Stomach (tissue), 9 donors: ENCODE data around the gene EIF1AD. TPM values are rescaled to one million over a fixed set of nuclear protein-coding genes. Genes with fewer than 3 reads are reported as not detected.

ENCODE experiments used
- DNase-seq, 2 donors: peaks; one replicate each; pipeline versions ENCODE4 v3.0.0 to v3.0.0-alpha.2; 2013 to 2019
- H3K27ac ChIP-seq, 5 donors: fragments of 200-600 bp in 4 of 5; sonication (generic) in 4 of 5; one replicate each; pipeline ENCODE4 v1.5.1; 2013 to 2019; ENCODE audit warnings: mild to moderate bottlenecking in 1 of 5, moderate library complexity in 1 of 5
- H3K27me3 ChIP-seq, 3 donors: fragments of 200-600 bp; sonication (generic); one replicate each; pipeline ENCODE4 v1.5.1; 2017 to 2019; ENCODE audit warnings: mixed run types in 1 of 3
- H3K36me3 ChIP-seq, 4 donors: fragments of 200-600 bp; sonication (generic); 1 replicate in 3 of 4; 2 replicates in 1 of 4; pipeline ENCODE4 v1.5.1; 2016 to 2019
- H3K4me1 ChIP-seq, 4 donors: fragments of 200-600 bp; sonication (generic); one replicate each; pipeline ENCODE4 v1.5.1; 2016 to 2019
- H3K4me3 ChIP-seq, 4 donors: fragments of 200-600 bp; sonication (generic) in 3 of 4; one replicate each; pipeline ENCODE4 v1.5.1; 2016 to 2019; ENCODE audit warnings: mild to moderate bottlenecking in 1 of 4
- H3K9me3 ChIP-seq, 4 donors: fragments of 200-600 bp; sonication (generic); one replicate each; pipeline ENCODE4 v1.5.1; 2016 to 2019
- EP300 ChIP-seq: sonication (generic); formaldehyde crosslinking; IDR thresholded peaks from one replicate; pipeline ENCODE4 v1.6.1; 2017; ENCODE audit warnings: antibody characterized with exemption
- POLR2A ChIP-seq, 4 donors: fragments of 450-650 bp; IDR thresholded peaks; one replicate each; pipeline ENCODE4 v1.6.1; 2016; ENCODE audit warnings: antibody characterized with exemption in 4 of 4, control low read depth in 2 of 4, mild to moderate bottlenecking in 1 of 4, moderate library complexity in 1 of 4
- POLR2AphosphoS5 ChIP-seq, 3 donors: sonication (generic); formaldehyde crosslinking; IDR thresholded peaks; one replicate each; pipeline ENCODE4 v1.6.1; 2016; ENCODE audit warnings: antibody characterized with exemption in 3 of 3
- WGBS, 5 donors: extraction: QIAGEN DNeasy Blood & Tissue Kit in 3 of 5; methylation state at CpG; one replicate each; pipeline versions ENCODE4 v1.1.5 to v1.1.7; 2013 to 2018; 5-methylcytosine and 5-hydroxymethylcytosine counted together
- intact Hi-C: fragments of 100-400 bp; cut with DNase I; formaldehyde crosslinking; loops from one replicate; pipeline ENCODE4 v1.15.1; 2023; ENCODE audit warnings: low total_unique reads
- polyA plus RNA-seq, 3 donors: library from polyadenylated mRNA; stranded (reverse); fragments of 200-250 nt; gene quantifications; one replicate each; pipeline ENCODE4 v1.2.3, GENCODE V29; 2013
- total RNA-seq, 5 donors: library from RNA; depleted of rRNA; stranded (reverse); fragments of >200 nt; gene quantifications; one replicate each; pipeline versions ENCODE4 v1.1.0 to v1.2.3, GENCODE V29; 2014 to 2016
- TF ChIP-seq, protein P1 (sequence below), 7 experiments: fragments of 450-650 bp in 4 of 7; fragments of 200-600 bp in 3 of 7; sonication (generic) in 3 of 7; IDR thresholded peaks; one replicate each; pipeline ENCODE4 v1.5.1; 2016 to 2019; ENCODE audit warnings: antibody characterized with exemption in 7 of 7, control low read depth in 2 of 7, mild to moderate bottlenecking in 1 of 7
- donor health status: healthy with polysubstance abuse.
- donor health status: Bipolar disorder and iron deficiency.
- donor health status: healthy.

EIF1AD gene
- total and polyA plus RNA-seq, 8 donors = 3.8 to 26.1 (median 13.1) TPM; not detected in 1

DNA sequence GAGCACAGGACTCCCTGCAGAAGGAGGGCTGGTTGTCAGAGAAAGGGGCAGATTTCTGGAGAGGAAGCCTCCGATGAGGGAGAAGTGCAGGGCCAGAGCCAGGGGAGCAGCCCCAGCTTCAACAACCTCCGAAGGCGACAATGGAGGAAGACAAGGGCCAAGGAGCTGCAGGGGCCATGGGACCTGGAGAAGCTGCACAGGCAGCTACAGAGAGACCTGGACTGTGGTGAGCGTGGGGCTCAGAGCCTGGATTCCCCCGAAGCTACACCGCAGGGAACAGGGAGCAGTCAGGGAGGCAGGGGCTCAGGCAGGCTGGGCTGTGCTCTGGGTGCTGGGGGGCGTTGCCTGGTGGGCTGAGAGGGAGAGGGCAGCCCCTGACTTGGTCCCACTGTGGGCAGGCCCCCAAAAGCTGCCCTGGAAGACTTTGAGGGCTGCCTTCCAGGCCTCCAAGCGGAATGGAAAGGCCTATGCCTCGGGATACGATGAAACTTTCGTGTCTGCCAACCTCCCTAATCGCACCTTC is 54.3 kb downstream of the EIF1AD start:
- Histone ChIP-seq H3K27ac (no peak overlapping the region), H3K36me3 (no peaks in the 10 kb centered on the region), H3K27me3 (peaks cover 0 to 13% (median 0%) of the 10 kb centered on the region in 3 donors), H3K4me1 (no peaks in the 10 kb centered on the region), H3K9me3 (no peaks in the 10 kb centered on the region), H3K4me3 (no peak overlapping the region)
- intact Hi-C loops = no loop called here
- no peak for DNase-seq
- WGBS, 5 donors = 75 to 92% (median 81%) methylated on average over 9 to 12 of the region's 12 CpGs
- no peak for TF ChIP-seq POLR2AphosphoS5 (IDR thresholded peaks at IDR 0.05)
- TF ChIP-seq, protein P1, sequence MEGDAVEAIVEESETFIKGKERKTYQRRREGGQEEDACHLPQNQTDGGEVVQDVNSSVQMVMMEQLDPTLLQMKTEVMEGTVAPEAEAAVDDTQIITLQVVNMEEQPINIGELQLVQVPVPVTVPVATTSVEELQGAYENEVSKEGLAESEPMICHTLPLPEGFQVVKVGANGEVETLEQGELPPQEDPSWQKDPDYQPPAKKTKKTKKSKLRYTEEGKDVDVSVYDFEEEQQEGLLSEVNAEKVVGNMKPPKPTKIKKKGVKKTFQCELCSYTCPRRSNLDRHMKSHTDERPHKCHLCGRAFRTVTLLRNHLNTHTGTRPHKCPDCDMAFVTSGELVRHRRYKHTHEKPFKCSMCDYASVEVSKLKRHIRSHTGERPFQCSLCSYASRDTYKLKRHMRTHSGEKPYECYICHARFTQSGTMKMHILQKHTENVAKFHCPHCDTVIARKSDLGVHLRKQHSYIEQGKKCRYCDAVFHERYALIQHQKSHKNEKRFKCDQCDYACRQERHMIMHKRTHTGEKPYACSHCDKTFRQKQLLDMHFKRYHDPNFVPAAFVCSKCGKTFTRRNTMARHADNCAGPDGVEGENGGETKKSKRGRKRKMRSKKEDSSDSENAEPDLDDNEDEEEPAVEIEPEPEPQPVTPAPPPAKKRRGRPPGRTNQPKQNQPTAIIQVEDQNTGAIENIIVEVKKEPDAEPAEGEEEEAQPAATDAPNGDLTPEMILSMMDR (IDR thresholded peaks at IDR 0.05) = no peak
- no peak for TF ChIP-seq POLR2A (IDR thresholded peaks at IDR 0.05)
- TF ChIP-seq EP300 = no peak

DNA sequence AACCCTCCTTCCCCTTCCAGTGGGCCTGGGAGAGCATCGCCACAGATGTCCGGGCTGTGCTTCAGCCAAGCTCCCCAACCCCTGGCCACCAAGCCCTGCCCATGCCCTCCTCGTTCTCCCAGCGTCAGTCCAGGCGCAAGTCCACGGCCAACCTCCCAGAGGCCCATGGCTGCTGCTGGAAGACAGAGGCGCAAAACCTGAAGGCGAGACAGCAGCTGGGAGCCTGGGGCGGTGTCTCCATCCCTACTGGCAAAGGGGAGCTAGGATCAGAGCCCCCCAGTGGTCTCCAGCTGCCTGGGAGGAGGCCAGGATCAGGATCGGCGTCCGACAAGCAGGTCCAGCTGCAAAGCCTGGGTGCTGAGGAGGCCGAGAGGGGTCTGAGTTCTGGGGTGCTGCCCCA is 54.8 kb downstream of the EIF1AD start:
- H3K4me3 ChIP-seq = no peak overlapping the region
- H3K27me3 ChIP-seq = peaks cover 0 to 13% (median 0%) of the 10 kb centered on the region in 3 donors
- no peak overlapping the region for H3K27ac ChIP-seq
- H3K4me1 ChIP-seq = no peaks in the 10 kb centered on the region
- WGBS, 5 donors = 52 to 64% (median 60%) methylated on average over 11 to 13 of the region's 13 CpGs
- no peaks in the 10 kb centered on the region for H3K36me3 ChIP-seq
- no peak for DNase-seq
- intact Hi-C loops = no loop called here
- no peaks in the 10 kb centered on the region for H3K9me3 ChIP-seq
- TF ChIP-seq, protein P1 (IDR thresholded peaks at IDR 0.05) = no peak
- TF ChIP-seq POLR2A (IDR thresholded peaks at IDR 0.05) (no peak), POLR2AphosphoS5 (IDR thresholded peaks at IDR 0.05) (no peak)

DNA sequence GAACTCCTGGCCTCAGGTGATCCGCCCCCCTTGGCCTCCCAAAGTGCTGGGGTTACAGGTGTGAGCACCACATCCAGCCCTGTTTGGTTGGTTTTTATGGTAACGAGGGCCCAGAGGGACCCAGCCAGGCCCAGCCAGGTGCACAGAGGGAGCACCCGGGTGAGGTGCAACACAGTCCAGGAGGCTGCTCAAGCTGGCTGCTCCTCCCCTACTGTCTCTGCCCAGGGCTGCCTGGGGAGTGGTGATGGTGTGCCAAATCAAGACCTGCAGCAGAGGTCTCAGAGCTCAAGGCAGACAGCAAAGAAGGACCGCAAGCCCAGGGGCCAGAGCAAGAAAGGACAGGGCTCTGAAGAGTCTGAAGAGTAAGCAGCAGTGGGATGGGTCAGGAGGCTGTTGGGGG is 55.3 kb downstream of the EIF1AD start:
- no peak for TF ChIP-seq POLR2AphosphoS5 (IDR thresholded peaks at IDR 0.05)
- TF ChIP-seq, protein P1 (IDR thresholded peaks at IDR 0.05) = no peak
- no peak for TF ChIP-seq POLR2A (IDR thresholded peaks at IDR 0.05)
- no peak for TF ChIP-seq EP300
- WGBS, 5 donors = 78 to 86% (median 81%) methylated on average over 3 to 4 of the region's 4 CpGs
- Histone ChIP-seq H3K27ac (no peak overlapping the region), H3K4me3 (no peak overlapping the region), H3K9me3 (no peaks in the 10 kb centered on the region), H3K36me3 (no peaks in the 10 kb centered on the region), H3K4me1 (no peaks in the 10 kb centered on the region), H3K27me3 (peaks cover 0 to 13% (median 0%) of the 10 kb centered on the region in 3 donors)
- DNase-seq = no peak
- intact Hi-C loops = no loop called here

Other genes with a start within 250 kb of the EIF1AD start
- 10 to 100 TPM in 4 of 5 donors, 1 to 10 TPM in 1; 7.3 to 44.9 (median 19.6) TPM for gene AP5B1, start 221.2 kb downstream of the EIF1AD start, total RNA-seq
- gene AP5B1, start 221.2 kb downstream of the EIF1AD start, polyA plus RNA-seq = 1 to 10 TPM; 3.6 to 5.1 (median 3.7) TPM
- 100 to 1,000 TPM in 1 of 5 donors, 10 to 100 TPM in 1, 1 to 10 TPM in 2, not detected in 1; 1.2 to 120 (median 9.9) TPM for gene OVOL1, start 215.1 kb downstream of the EIF1AD start, total RNA-seq
- 1 to 10 TPM in 2 of 3 donors, under 1 TPM in 1; 0.92 to 7.8 (median 1.3) TPM for gene OVOL1, start 215.1 kb downstream of the EIF1AD start, polyA plus RNA-seq
- gene SNX32, start 168.2 kb downstream of the EIF1AD start, total RNA-seq = 1 to 10 TPM in 2 of 5 donors, under 1 TPM in 1, not detected in 2; 0.29 to 1.4 (median 1.3) TPM
- gene SNX32, start 168.2 kb downstream of the EIF1AD start, polyA plus RNA-seq = under 1 TPM; 0.25 to 0.90 (median 0.61) TPM
- gene CFL1, start 144.0 kb downstream of the EIF1AD start, total RNA-seq = 1,000 to 10,000 TPM in 1 of 5 donors, 100 to 1,000 TPM in 4; 389 to 1,430 (median 677) TPM
- 100 to 1,000 TPM; 534 to 874 (median 658) TPM for gene CFL1, start 144.0 kb downstream of the EIF1AD start, polyA plus RNA-seq
- gene MUS81, start 141.7 kb downstream of the EIF1AD start, total RNA-seq = 100 to 1,000 TPM in 2 of 5 donors, 10 to 100 TPM in 3; 26.4 to 162 (median 81.1) TPM
- 10 to 100 TPM; 32.7 to 64.6 (median 32.9) TPM for gene MUS81, start 141.7 kb downstream of the EIF1AD start, polyA plus RNA-seq
- 10 to 100 TPM; 21.0 to 34.4 (median 23.3) TPM for gene EFEMP2, start 129.4 kb downstream of the EIF1AD start, total RNA-seq
- gene EFEMP2, start 129.4 kb downstream of the EIF1AD start, polyA plus RNA-seq = 10 to 100 TPM; 31.8 to 37.9 (median 36.0) TPM
- gene CTSW, start 122.3 kb downstream of the EIF1AD start, total RNA-seq = 1 to 10 TPM in 2 of 5 donors, under 1 TPM in 1, not detected in 2; 0.58 to 2.2 (median 1.1) TPM
- 1 to 10 TPM in 2 of 3 donors, under 1 TPM in 1; 0.43 to 2.7 (median 1.6) TPM for gene CTSW, start 122.3 kb downstream of the EIF1AD start, polyA plus RNA-seq
- gene FIBP, start 113.7 kb downstream of the EIF1AD start, total RNA-seq = 100 to 1,000 TPM in 2 of 5 donors, 10 to 100 TPM in 3; 25.4 to 488 (median 74.3) TPM
- 10 to 100 TPM; 45.2 to 76.5 (median 66.0) TPM for gene FIBP, start 113.7 kb downstream of the EIF1AD start, polyA plus RNA-seq
- gene CCDC85B, start 111.5 kb downstream of the EIF1AD start, total RNA-seq = 10 to 100 TPM in 4 of 5 donors, 1 to 10 TPM in 1; 7.0 to 68.9 (median 20.6) TPM
- gene CCDC85B, start 111.5 kb downstream of the EIF1AD start, polyA plus RNA-seq = 10 to 100 TPM; 25.1 to 50.4 (median 42.5) TPM
- gene FOSL1, start 101.8 kb downstream of the EIF1AD start, total RNA-seq = 10 to 100 TPM in 1 of 5 donors, 1 to 10 TPM in 2, not detected in 2; 1.7 to 43.3 (median 1.9) TPM
- gene FOSL1, start 101.8 kb downstream of the EIF1AD start, polyA plus RNA-seq = 10 to 100 TPM in 2 of 3 donors, 1 to 10 TPM in 1; 7.0 to 14.7 (median 14.1) TPM
- gene C11orf68, start 83.1 kb downstream of the EIF1AD start, total RNA-seq = 10 to 100 TPM in 3 of 5 donors, 1 to 10 TPM in 2; 3.1 to 16.8 (median 10.1) TPM
- gene C11orf68, start 83.1 kb downstream of the EIF1AD start, polyA plus RNA-seq = 10 to 100 TPM; 26.9 to 31.3 (median 29.6) TPM
- 100 to 1,000 TPM in 1 of 5 donors, 10 to 100 TPM in 4; 13.3 to 133 (median 49.2) TPM for gene DRAP1, start 82.7 kb downstream of the EIF1AD start, total RNA-seq
- 10 to 100 TPM; 64.0 to 89.2 (median 77.9) TPM for gene DRAP1, start 82.7 kb downstream of the EIF1AD start, polyA plus RNA-seq
- not detected for gene TSGA10IP, start 56.7 kb downstream of the EIF1AD start, total RNA-seq
- not detected for gene TSGA10IP, start 56.7 kb downstream of the EIF1AD start, polyA plus RNA-seq
- gene SART1, start 40.4 kb downstream of the EIF1AD start, total RNA-seq = 100 to 1,000 TPM in 2 of 5 donors, 10 to 100 TPM in 3; 26.1 to 278 (median 38.4) TPM
- 10 to 100 TPM; 76.1 to 93.2 (median 88.9) TPM for gene SART1, start 40.4 kb downstream of the EIF1AD start, polyA plus RNA-seq
- 10 to 100 TPM; 12.3 to 58.4 (median 27.2) TPM for gene BANF1, start 346 bp upstream of the EIF1AD start, total RNA-seq
- gene BANF1, start 346 bp upstream of the EIF1AD start, polyA plus RNA-seq = 100 to 1,000 TPM; 150 to 207 (median 180) TPM
- 10 to 100 TPM in 1 of 5 donors, not detected in 4; 47.8 TPM for gene CST6, start 9.9 kb upstream of the EIF1AD start, total RNA-seq
- gene CST6, start 9.9 kb upstream of the EIF1AD start, polyA plus RNA-seq = 1 to 10 TPM in 1 of 3 donors, under 1 TPM in 1, not detected in 1; 0.50 to 6.6 TPM
- not detected for gene CATSPER1, start 24.3 kb upstream of the EIF1AD start, total RNA-seq
- 1 to 10 TPM in 1 of 3 donors, under 1 TPM in 2; 0.08 to 1.4 (median 0.68) TPM for gene CATSPER1, start 24.3 kb upstream of the EIF1AD start, polyA plus RNA-seq
- not detected for gene GAL3ST3, start 47.0 kb upstream of the EIF1AD start, total RNA-seq
- gene GAL3ST3, start 47.0 kb upstream of the EIF1AD start, polyA plus RNA-seq = not detected
- gene SF3B2, start 50.2 kb upstream of the EIF1AD start, total RNA-seq = 100 to 1,000 TPM in 4 of 5 donors, 10 to 100 TPM in 1; 52.7 to 366 (median 164) TPM
- gene SF3B2, start 50.2 kb upstream of the EIF1AD start, polyA plus RNA-seq = 100 to 1,000 TPM in 1 of 3 donors, 10 to 100 TPM in 2; 71.4 to 110 (median 99.9) TPM
- 100 to 1,000 TPM in 2 of 5 donors, 10 to 100 TPM in 3; 47.0 to 269 (median 57.4) TPM for gene PACS1, start 68.1 kb upstream of the EIF1AD start, total RNA-seq
- gene PACS1, start 68.1 kb upstream of the EIF1AD start, polyA plus RNA-seq = 10 to 100 TPM; 14.7 to 24.3 (median 18.2) TPM